SK-N-DZ (cell line): ENCODE results near the gene LGR5.

ENCODE experiments used
- DNase-seq: peaks from one replicate; pipeline ENCODE4 v3.0.0-alpha.2; 2015; ENCODE audit warnings: low spot score

The LGR5 gene

DNA sequence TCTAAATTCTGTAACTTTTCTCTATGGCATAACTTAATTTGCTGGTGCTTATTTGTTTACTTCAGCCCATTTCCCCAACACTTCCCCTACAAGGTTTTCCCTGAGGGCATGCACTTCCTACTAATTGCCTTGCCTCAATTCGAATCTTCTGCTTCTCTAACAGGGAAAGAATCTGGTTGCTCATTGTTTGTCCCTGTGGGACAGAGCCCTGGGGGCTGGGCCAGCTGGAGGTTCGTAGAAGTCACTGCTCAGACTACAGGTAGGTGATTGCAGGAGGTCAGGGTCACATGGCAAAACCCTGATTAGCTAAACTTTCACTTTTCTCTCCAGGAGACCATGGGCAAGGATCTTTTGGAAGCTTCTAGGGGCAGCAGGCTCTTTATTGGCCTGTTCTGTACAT lies 152.0 kb downstream of the LGR5 start:
- DNase-seq: no peak

DNA sequence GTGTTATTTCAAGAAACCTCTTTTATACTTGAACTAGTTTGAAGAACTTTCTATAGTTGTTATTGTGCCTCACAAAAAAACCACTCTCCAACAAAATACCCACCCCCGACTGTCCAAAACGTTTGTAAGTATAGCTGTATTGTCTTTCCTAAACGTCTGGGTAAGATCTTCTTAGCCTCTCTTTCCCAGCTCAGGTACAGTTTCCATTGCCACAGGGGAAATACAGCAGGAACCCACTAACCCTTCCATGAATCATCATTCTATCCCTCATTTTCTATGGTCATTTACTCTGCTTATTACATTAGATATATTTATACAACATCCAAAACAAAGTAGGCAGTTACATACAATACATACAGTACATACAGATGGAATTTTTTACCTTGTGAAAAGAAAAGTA lies 153.2 kb downstream of the LGR5 start:
- no peak for DNase-seq

GRCh38 chr12:71594214-71594948 lies 154.8 kb downstream of the LGR5 start:
- DNase-seq: no peak

DNA sequence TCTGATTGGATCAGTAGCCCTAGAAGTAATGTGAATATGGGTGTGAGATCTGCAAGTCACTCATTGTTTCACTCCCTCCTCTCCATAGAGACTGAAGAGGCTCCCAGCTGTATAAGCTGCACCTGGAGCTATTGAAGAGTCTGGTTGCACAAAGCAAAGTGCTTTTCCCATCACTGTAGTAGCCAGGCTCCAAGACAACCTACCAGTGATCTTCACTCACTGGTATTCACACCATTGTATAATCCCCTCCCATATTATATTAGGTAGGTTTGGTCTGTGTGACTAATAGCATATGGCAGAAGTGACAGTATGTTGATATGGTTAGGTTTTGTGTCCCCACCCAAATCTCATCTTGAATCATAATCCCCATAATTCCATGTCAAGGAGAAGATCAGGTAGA lies 159.6 kb downstream of the LGR5 start:
- DNase-seq: no peak

DNA sequence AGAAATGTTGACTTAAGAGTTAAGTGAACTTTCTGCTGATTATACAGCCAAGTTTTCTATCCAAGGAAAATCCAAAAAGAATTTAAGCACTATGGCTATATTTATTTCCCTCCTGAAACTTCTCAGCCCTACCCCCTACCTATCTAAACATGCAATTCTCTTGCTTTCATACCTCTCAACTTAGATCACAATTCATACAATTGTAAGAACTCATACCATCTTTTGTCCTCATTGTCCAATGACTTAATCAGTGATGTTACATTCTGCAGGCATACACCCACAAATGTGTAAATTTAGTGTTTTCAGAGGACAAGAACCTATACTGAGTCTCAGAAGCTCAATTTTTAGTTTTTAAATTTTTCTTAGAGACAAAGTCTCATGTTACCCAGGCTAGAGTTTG lies 161.9 kb downstream of the LGR5 start:
- no peak for DNase-seq

DNA sequence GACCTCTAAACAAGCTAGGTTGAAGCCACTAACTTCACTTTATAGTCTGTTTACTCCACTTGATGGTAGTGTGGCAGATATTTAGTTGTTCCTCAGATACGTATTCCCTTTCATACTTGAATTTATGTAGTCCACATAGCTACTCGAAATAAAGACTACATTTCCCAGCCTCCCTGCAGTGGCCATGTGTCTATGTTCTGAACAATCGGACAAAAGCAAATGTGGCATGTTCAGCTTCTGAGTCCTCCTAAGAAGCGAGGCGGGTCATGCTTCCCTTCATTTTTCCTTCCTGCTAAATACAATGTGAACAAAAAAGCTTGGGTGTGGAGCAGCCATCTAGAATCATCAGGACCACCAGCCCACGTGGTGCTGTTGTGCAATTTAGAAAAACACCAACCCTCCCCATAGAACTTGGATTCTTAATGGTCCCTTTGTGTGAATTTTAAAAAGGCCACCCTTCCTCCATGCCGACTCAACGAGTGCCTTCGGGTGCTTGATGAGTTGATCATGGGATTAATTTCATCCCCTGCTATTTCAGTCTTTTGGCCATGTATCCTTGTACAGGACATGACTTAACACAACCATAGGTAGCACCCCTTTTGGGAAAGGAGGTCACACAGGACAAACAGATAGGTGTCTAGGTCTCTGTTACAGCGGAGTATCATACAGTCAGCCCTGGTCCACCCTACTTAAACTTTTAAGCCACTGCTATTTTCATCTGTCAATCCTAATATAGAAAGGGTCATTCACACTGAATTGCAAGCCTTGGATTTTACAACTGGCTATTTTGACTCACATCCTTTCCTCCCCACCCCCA lies 163.4 kb downstream of the LGR5 start:
- DNase-seq: no peak

- no peak for DNase-seq
Measured at GRCh38 chr12:71605039-71605438, 165.4 kb downstream of the LGR5 start.

DNA sequence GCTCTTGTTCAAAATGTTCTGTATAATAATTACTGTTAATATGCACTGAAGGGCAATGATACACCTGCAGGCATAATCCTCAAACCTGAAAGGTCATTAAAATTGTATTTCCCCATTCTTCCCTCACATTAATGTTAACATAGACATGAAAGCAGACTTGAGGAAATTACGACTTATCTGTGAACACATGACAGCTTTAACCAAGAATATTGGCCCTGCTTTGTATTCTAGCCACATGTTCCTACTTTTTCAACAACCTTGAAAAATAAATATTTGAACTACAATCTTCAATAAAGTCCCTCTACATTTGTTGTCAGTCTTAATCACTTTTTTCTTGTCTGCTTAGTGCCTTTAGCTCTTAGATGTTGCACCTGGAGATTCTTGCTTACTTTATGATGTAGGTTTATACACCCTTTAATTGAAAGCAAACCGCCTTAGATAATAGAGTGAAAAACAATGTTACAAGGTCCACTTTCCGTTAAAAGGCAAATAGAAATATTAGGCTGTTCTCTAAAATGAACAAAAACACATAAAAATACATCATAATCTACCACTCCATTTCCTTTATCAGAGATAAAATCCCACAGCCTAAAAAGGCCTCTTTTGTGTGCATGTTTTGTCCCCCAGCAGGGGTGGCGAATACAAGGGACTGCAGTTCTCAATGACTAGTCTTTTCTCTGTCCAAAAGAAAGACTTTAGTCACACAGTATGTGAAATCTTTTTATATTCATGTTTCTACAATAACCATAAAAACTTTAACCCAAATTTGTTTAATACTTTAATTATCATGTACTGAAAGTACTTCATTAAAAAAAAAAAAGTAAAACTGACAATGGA lies 168.1 kb downstream of the LGR5 start:
- DNase-seq: no peak

DNA sequence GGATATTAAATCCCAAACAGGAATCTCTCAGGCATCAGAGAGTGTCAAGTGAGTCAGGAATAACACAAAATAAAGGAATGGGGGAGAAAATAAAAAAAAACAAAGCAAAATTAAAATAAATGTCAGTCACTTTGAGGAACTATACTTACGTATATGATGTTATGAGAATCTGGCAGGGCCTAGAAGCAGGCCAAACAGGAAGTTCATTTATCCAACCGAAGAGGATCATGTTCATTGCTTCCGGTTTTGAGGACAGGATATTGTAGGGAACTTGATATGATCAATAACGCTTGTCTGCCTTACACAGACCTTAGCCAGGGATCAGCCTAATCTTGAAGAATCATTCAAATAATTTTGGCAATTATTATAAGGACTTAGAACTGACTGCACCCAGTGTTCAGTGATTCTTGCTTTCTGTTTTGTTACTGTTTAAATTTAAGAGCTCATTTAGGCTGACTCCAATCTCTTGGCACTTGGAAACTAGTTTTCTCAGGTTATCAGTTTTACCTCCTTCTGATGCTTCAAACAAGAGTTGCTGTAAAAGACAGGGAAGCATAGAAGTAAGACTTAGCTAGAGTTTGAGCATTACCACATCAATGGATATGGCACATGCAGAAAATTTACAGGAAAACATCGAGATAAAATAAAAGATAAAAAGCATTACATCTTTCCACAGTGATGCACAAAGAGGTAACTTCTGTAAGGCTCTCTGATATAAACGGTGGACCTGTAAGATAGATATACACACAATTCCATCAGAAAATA lies 170.6 kb downstream of the LGR5 start:
- DNase-seq: no peak

GRCh38 chr12:71621938-71622337 lies 182.3 kb downstream of the LGR5 start:
- DNase-seq: no peak

- no peak for DNase-seq
Measured at GRCh38 chr12:71625476-71625875, 185.9 kb downstream of the LGR5 start.

DNA sequence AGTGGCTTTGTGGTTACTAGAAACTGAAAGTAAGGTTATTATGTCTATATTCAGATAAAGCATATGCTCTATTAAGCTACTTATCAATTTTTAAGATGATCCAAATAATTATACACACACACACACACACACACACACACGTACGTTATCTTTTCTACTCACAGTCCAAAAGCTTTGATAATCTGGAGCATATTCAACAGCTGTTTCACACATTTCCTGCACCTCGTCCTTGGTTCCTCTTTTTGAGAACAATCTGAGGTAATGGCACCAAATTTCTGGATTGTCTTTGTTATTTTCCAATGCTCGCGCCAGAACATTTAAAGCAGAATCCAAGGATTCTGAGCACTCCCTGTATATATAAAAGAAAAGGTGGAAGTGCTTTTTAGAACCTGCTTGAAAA lies 186.5 kb downstream of the LGR5 start:
- no peak for DNase-seq

- DNase-seq: no peak
Measured at GRCh38 chr12:71626768-71627167, 187.2 kb downstream of the LGR5 start.

GRCh38 chr12:71627438-71628002 lies 187.9 kb downstream of the LGR5 start:
- no peak for DNase-seq
